ENCODE results near the gene LGR4. TPM values are rescaled to one million over a fixed set of nuclear protein-coding genes. Genes with fewer than 3 reads are reported as not detected.

The LGR4 gene
- total and polyA plus RNA-seq, 2 donors, result 6.8 to 8.2 TPM

- H3K4me3 ChIP-seq (ENCODE audit: low read length in 2 of 2), result no peak overlapping the region
- H3K27ac ChIP-seq (ENCODE audit: low read depth in 1 of 2, low read length in 1 of 2), result no peak overlapping the region
- DNase-seq (ENCODE audit: low read depth in 6 of 9, low spot score in 9 of 9), result no peak
- no peaks in the 10 kb centered on the region for H3K27me3 ChIP-seq (ENCODE audit: control insufficient read depth in 2 of 2, insufficient read depth in 1 of 2, low read length in 1 of 2)
- H3K9me3 ChIP-seq (ENCODE audit: control insufficient read depth in 2 of 2, insufficient read depth in 1 of 2, low read length in 1 of 2), result no peaks in the 10 kb centered on the region
- WGBS, result 92% methylated on average over 7 of the region's 7 CpGs
- no peaks in the 10 kb centered on the region for H3K4me1 ChIP-seq (ENCODE audit: control insufficient read depth in 2 of 2, insufficient read depth in 2 of 2, low read length in 2 of 2)
- H3K36me3 ChIP-seq (ENCODE audit: control insufficient read depth in 2 of 2, insufficient read depth in 2 of 2, low read length in 1 of 2), result no peaks in the 10 kb centered on the region
These were observed 45.2 kb downstream of the LGR4 start for GRCh38 chr11:27427183-27427980.

GRCh38 chr11:27425814-27426213 lies 46.8 kb downstream of the LGR4 start:
- WGBS, result 96% methylated on average over 2 of the region's 2 CpGs

GRCh38 chr11:27423125-27423524 lies 49.5 kb downstream of the LGR4 start:
- Histone ChIP-seq H3K4me3 (ENCODE audit: low read length in 2 of 2) (no peak overlapping the region), H3K27ac (ENCODE audit: low read depth in 1 of 2, low read length in 1 of 2) (no peak overlapping the region), H3K27me3 (ENCODE audit: control insufficient read depth in 2 of 2, insufficient read depth in 1 of 2, low read length in 1 of 2) (no peaks in the 10 kb centered on the region), H3K9me3 (ENCODE audit: control insufficient read depth in 2 of 2, insufficient read depth in 1 of 2, low read length in 1 of 2) (no peaks in the 10 kb centered on the region), H3K36me3 (ENCODE audit: control insufficient read depth in 2 of 2, insufficient read depth in 2 of 2, low read length in 1 of 2) (no peaks in the 10 kb centered on the region), H3K4me1 (ENCODE audit: control insufficient read depth in 2 of 2, insufficient read depth in 2 of 2, low read length in 2 of 2) (no peaks in the 10 kb centered on the region)
- 96% methylated on average over 4 of the region's 4 CpGs for WGBS
- no peak for DNase-seq (ENCODE audit: low read depth in 6 of 9, low spot score in 9 of 9)

More at GRCh38 chr11:27425814-27426213, 46.8 kb downstream of the LGR4 start:
- no peaks in the 10 kb centered on the region for H3K9me3 ChIP-seq (ENCODE audit: control insufficient read depth in 2 of 2, insufficient read depth in 1 of 2, low read length in 1 of 2)
- H3K4me1 ChIP-seq (ENCODE audit: control insufficient read depth in 2 of 2, insufficient read depth in 2 of 2, low read length in 2 of 2), result no peaks in the 10 kb centered on the region
- H3K4me3 ChIP-seq (ENCODE audit: low read length in 2 of 2), result no peak overlapping the region
- no peak overlapping the region for H3K27ac ChIP-seq (ENCODE audit: low read depth in 1 of 2, low read length in 1 of 2)
- no peaks in the 10 kb centered on the region for H3K27me3 ChIP-seq (ENCODE audit: control insufficient read depth in 2 of 2, insufficient read depth in 1 of 2, low read length in 1 of 2)
- DNase-seq (ENCODE audit: low read depth in 6 of 9, low spot score in 9 of 9), result no peak
- H3K36me3 ChIP-seq (ENCODE audit: control insufficient read depth in 2 of 2, insufficient read depth in 2 of 2, low read length in 1 of 2), result no peaks in the 10 kb centered on the region

GRCh38 chr11:27421819-27422494 lies 50.6 kb downstream of the LGR4 start:
- no peak overlapping the region for H3K27ac ChIP-seq (ENCODE audit: low read depth in 1 of 2, low read length in 1 of 2)
- WGBS, result 96% methylated on average over 9 of the region's 9 CpGs
- DNase-seq (ENCODE audit: low read depth in 6 of 9, low spot score in 9 of 9), result no peak
- H3K4me1 ChIP-seq (ENCODE audit: control insufficient read depth in 2 of 2, insufficient read depth in 2 of 2, low read length in 2 of 2), result no peaks in the 10 kb centered on the region
- no peaks in the 10 kb centered on the region for H3K9me3 ChIP-seq (ENCODE audit: control insufficient read depth in 2 of 2, insufficient read depth in 1 of 2, low read length in 1 of 2)
- no peak overlapping the region for H3K4me3 ChIP-seq (ENCODE audit: low read length in 2 of 2)
- H3K36me3 ChIP-seq (ENCODE audit: control insufficient read depth in 2 of 2, insufficient read depth in 2 of 2, low read length in 1 of 2), result no peaks in the 10 kb centered on the region
- H3K27me3 ChIP-seq (ENCODE audit: control insufficient read depth in 2 of 2, insufficient read depth in 1 of 2, low read length in 1 of 2), result no peaks in the 10 kb centered on the region

GRCh38 chr11:27420722-27421572 lies 51.6 kb downstream of the LGR4 start:
- Histone ChIP-seq H3K27me3 (ENCODE audit: control insufficient read depth in 2 of 2, insufficient read depth in 1 of 2, low read length in 1 of 2) (no peaks in the 10 kb centered on the region), H3K27ac (ENCODE audit: low read depth in 1 of 2, low read length in 1 of 2) (no peak overlapping the region), H3K9me3 (ENCODE audit: control insufficient read depth in 2 of 2, insufficient read depth in 1 of 2, low read length in 1 of 2) (no peaks in the 10 kb centered on the region), H3K4me1 (ENCODE audit: control insufficient read depth in 2 of 2, insufficient read depth in 2 of 2, low read length in 2 of 2) (no peaks in the 10 kb centered on the region), H3K4me3 (ENCODE audit: low read length in 2 of 2) (no peak overlapping the region), H3K36me3 (ENCODE audit: control insufficient read depth in 2 of 2, insufficient read depth in 2 of 2, low read length in 1 of 2) (no peaks in the 10 kb centered on the region)
- 78% methylated on average over 4 of the region's 4 CpGs for WGBS
- DNase-seq (ENCODE audit: low read depth in 6 of 9, low spot score in 9 of 9), result no peak

GRCh38 chr11:27420217-27420616 lies 52.4 kb downstream of the LGR4 start:
- no peaks in the 10 kb centered on the region for H3K4me1 ChIP-seq (ENCODE audit: control insufficient read depth in 2 of 2, insufficient read depth in 2 of 2, low read length in 2 of 2)
- no peak for DNase-seq (ENCODE audit: low read depth in 6 of 9, low spot score in 9 of 9)
- H3K9me3 ChIP-seq (ENCODE audit: control insufficient read depth in 2 of 2, insufficient read depth in 1 of 2, low read length in 1 of 2), result no peaks in the 10 kb centered on the region
- no peaks in the 10 kb centered on the region for H3K36me3 ChIP-seq (ENCODE audit: control insufficient read depth in 2 of 2, insufficient read depth in 2 of 2, low read length in 1 of 2)
- no peaks in the 10 kb centered on the region for H3K27me3 ChIP-seq (ENCODE audit: control insufficient read depth in 2 of 2, insufficient read depth in 1 of 2, low read length in 1 of 2)
- H3K4me3 ChIP-seq (ENCODE audit: low read length in 2 of 2), result no peak overlapping the region
- H3K27ac ChIP-seq (ENCODE audit: low read depth in 1 of 2, low read length in 1 of 2), result no peak overlapping the region
- 94% methylated on average over 4 of the region's 4 CpGs for WGBS

- Histone ChIP-seq H3K9me3 (ENCODE audit: control insufficient read depth in 2 of 2, insufficient read depth in 1 of 2, low read length in 1 of 2) (no peaks in the 10 kb centered on the region), H3K4me1 (ENCODE audit: control insufficient read depth in 2 of 2, insufficient read depth in 2 of 2, low read length in 2 of 2) (no peaks in the 10 kb centered on the region), H3K36me3 (ENCODE audit: control insufficient read depth in 2 of 2, insufficient read depth in 2 of 2, low read length in 1 of 2) (no peaks in the 10 kb centered on the region), H3K27ac (ENCODE audit: low read depth in 1 of 2, low read length in 1 of 2) (no peak overlapping the region), H3K4me3 (ENCODE audit: low read length in 2 of 2) (no peak overlapping the region), H3K27me3 (ENCODE audit: control insufficient read depth in 2 of 2, insufficient read depth in 1 of 2, low read length in 1 of 2) (no peaks in the 10 kb centered on the region)
- 64% methylated on average over 1 of the region's 1 CpG for WGBS
- no peak for DNase-seq (ENCODE audit: low read depth in 6 of 9, low spot score in 9 of 9)
These were observed 54.2 kb downstream of the LGR4 start for GRCh38 chr11:27418356-27418755.

- WGBS, result 96% methylated on average over 2 of the region's 2 CpGs
- H3K27ac ChIP-seq (ENCODE audit: low read depth in 1 of 2, low read length in 1 of 2), result no peak overlapping the region
- no peak for DNase-seq (ENCODE audit: low read depth in 6 of 9, low spot score in 9 of 9)
- no peaks in the 10 kb centered on the region for H3K4me1 ChIP-seq (ENCODE audit: control insufficient read depth in 2 of 2, insufficient read depth in 2 of 2, low read length in 2 of 2)
- H3K9me3 ChIP-seq (ENCODE audit: control insufficient read depth in 2 of 2, insufficient read depth in 1 of 2, low read length in 1 of 2), result no peaks in the 10 kb centered on the region
- no peak overlapping the region for H3K4me3 ChIP-seq (ENCODE audit: low read length in 2 of 2)
- no peaks in the 10 kb centered on the region for H3K27me3 ChIP-seq (ENCODE audit: control insufficient read depth in 2 of 2, insufficient read depth in 1 of 2, low read length in 1 of 2)
- H3K36me3 ChIP-seq (ENCODE audit: control insufficient read depth in 2 of 2, insufficient read depth in 2 of 2, low read length in 1 of 2), result no peaks in the 10 kb centered on the region
These were observed 55.9 kb downstream of the LGR4 start for GRCh38 chr11:27416568-27417176.

Data from thymus (tissue), 11 donors.